PC-9 (cell line): ENCODE data around the gene IL10.

Source experiments
- CTCF ChIP-seq: fragments of 200-600 bp; sonication (generic); conservative IDR thresholded peaks from 2 replicates; pipeline ENCODE4 v1.6.1; 2017; ENCODE audit warnings: mixed run types, antibody characterized with exemption, mild to moderate bottlenecking, moderate library complexity
- EZH2 ChIP-seq: fragments of 200-600 bp; sonication (generic); IDR thresholded peaks from 2 replicates; pipeline ENCODE4 v1.8.0; 2017; ENCODE audit warnings: antibody characterized with exemption, low read depth

GRCh38 chr1:206753141-206753540 lies 19.2 kb downstream of the IL10 start:
- no peak for TF ChIP-seq CTCF
- TF ChIP-seq EZH2 = no peak
